Glutamatergic neuron (in vitro differentiated cells): ENCODE data around the gene PLEKHG5. TPM values are rescaled to one million over a fixed set of nuclear protein-coding genes. Genes with fewer than 3 reads are reported as not detected.

Experiments
- DNase-seq: peaks from one replicate; pipeline ENCODE4 v3.0.0; 2022
- H3K27ac Mint-ChIP-seq: one replicate; pipeline ENCODE4 v1.8.0; 2020; ENCODE audit warnings: mild to moderate bottlenecking, mixed read lengths, inconsistent platforms; ENCODE audit not compliant: unreplicated experiment
- H3K27me3 Mint-ChIP-seq: one replicate; pipeline ENCODE4 v1.8.0; 2020; ENCODE audit warnings: mild to moderate bottlenecking, moderate library complexity, mixed read lengths, inconsistent platforms; ENCODE audit not compliant: unreplicated experiment
- H3K36me3 Mint-ChIP-seq: one replicate; pipeline ENCODE4 v1.8.0; 2020; ENCODE audit warnings: mild to moderate bottlenecking, mixed read lengths, inconsistent platforms; ENCODE audit not compliant: unreplicated experiment
- H3K4me1 Mint-ChIP-seq: one replicate; pipeline ENCODE4 v1.8.0; 2020; ENCODE audit warnings: mild to moderate bottlenecking, low read depth, mixed read lengths, inconsistent platforms; ENCODE audit not compliant: unreplicated experiment
- H3K4me3 Mint-ChIP-seq: one replicate; pipeline ENCODE4 v1.8.0; 2020; ENCODE audit warnings: mild to moderate bottlenecking, mixed read lengths, inconsistent platforms; ENCODE audit not compliant: unreplicated experiment
- H3K9me3 Mint-ChIP-seq: one replicate; pipeline ENCODE4 v1.8.0; 2020; ENCODE audit warnings: mild to moderate bottlenecking, moderate library complexity, mixed read lengths, inconsistent platforms; ENCODE audit not compliant: unreplicated experiment
- CTCF ChIP-seq: fragments of 200-600 bp; sonication (generic); IDR thresholded peaks from one replicate; pipeline ENCODE4 v1.5.0; 2021; ENCODE audit not compliant: partially characterized antibody, unreplicated experiment
- total RNA-seq: library from RNA; stranded (reverse); fragmentation: NEBNext Ultra II Directional; extraction: Animal tissue kit (Norgen Biotek cat#: 25700); gene quantifications from one replicate; pipeline ENCODE4 v1.2.1, GENCODE V29; 2021; ENCODE audit not compliant: unreplicated experiment

PLEKHG5 gene
- total RNA-seq, 1 donor from 2014 or later, result 53.0 TPM

GRCh38 chr1:6484826-6485167 is 6.7 kb downstream of the PLEKHG5 start:
- no peak for TF ChIP-seq CTCF
- DNase-seq, result no peak
- H3K4me3 Mint-ChIP-seq, result peak overlapping the region; percentile 84
- H3K36me3 Mint-ChIP-seq, result no peaks in the 10 kb centered on the region
- H3K4me1 Mint-ChIP-seq, result peaks cover 14% of the 10 kb centered on the region
- peaks cover 5% of the 10 kb centered on the region for H3K27me3 Mint-ChIP-seq
- peaks cover 1% of the 10 kb centered on the region for H3K9me3 Mint-ChIP-seq
- peak overlapping the region; percentile 62 for H3K27ac Mint-ChIP-seq

- no peak for DNase-seq
- H3K36me3 Mint-ChIP-seq, result no peaks in the 10 kb centered on the region
- no peak overlapping the region for H3K27ac Mint-ChIP-seq
- peak overlapping the region; percentile 64 for H3K4me3 Mint-ChIP-seq
- peaks cover 14% of the 10 kb centered on the region for H3K4me1 Mint-ChIP-seq
- peaks cover 1% of the 10 kb centered on the region for H3K9me3 Mint-ChIP-seq
- no peak for TF ChIP-seq CTCF
- H3K27me3 Mint-ChIP-seq, result peaks cover 5% of the 10 kb centered on the region
These were observed 7.7 kb downstream of the PLEKHG5 start for GRCh38 chr1:6483761-6484117.

GRCh38 chr1:6483017-6483760 is 8.3 kb downstream of the PLEKHG5 start:
- no peak for TF ChIP-seq CTCF
- no peak overlapping the region for H3K27ac Mint-ChIP-seq
- no peak for DNase-seq
- H3K36me3 Mint-ChIP-seq, result no peaks in the 10 kb centered on the region
- peaks cover 5% of the 10 kb centered on the region for H3K27me3 Mint-ChIP-seq
- no peak overlapping the region for H3K4me3 Mint-ChIP-seq
- H3K4me1 Mint-ChIP-seq, result peaks cover 14% of the 10 kb centered on the region
- peaks cover 1% of the 10 kb centered on the region for H3K9me3 Mint-ChIP-seq

- H3K4me3 Mint-ChIP-seq, result peak overlapping the region; percentile 53
- no peaks in the 10 kb centered on the region for H3K9me3 Mint-ChIP-seq
- H3K36me3 Mint-ChIP-seq, result no peaks in the 10 kb centered on the region
- peaks cover 5% of the 10 kb centered on the region for H3K27me3 Mint-ChIP-seq
- TF ChIP-seq CTCF, result no peak
- H3K27ac Mint-ChIP-seq, result peak overlapping the region; percentile 60
- H3K4me1 Mint-ChIP-seq, result peaks cover 14% of the 10 kb centered on the region
- DNase-seq, result no peak
These were observed 9.6 kb downstream of the PLEKHG5 start for GRCh38 chr1:6481820-6482219.

GRCh38 chr1:6477039-6477820 is 14.2 kb downstream of the PLEKHG5 start:
- no peaks in the 10 kb centered on the region for H3K36me3 Mint-ChIP-seq
- DNase-seq, result no peak
- peaks cover under 1% of the 10 kb centered on the region for H3K27me3 Mint-ChIP-seq
- no peak for TF ChIP-seq CTCF
- H3K27ac Mint-ChIP-seq, result no peak overlapping the region
- H3K9me3 Mint-ChIP-seq, result no peaks in the 10 kb centered on the region
- peaks cover 9% of the 10 kb centered on the region for H3K4me1 Mint-ChIP-seq
- no peak overlapping the region for H3K4me3 Mint-ChIP-seq
